UCSD-AML1 (cell line): Measurements from ENCODE around the gene ASPDH.

Source experiments
- DNase-seq: peaks from one replicate; lab custom pipeline; 2025; ENCODE audit not compliant: unreplicated experiment; lab: John Stamatoyannopoulos, UW

ASPDH gene

DNA sequence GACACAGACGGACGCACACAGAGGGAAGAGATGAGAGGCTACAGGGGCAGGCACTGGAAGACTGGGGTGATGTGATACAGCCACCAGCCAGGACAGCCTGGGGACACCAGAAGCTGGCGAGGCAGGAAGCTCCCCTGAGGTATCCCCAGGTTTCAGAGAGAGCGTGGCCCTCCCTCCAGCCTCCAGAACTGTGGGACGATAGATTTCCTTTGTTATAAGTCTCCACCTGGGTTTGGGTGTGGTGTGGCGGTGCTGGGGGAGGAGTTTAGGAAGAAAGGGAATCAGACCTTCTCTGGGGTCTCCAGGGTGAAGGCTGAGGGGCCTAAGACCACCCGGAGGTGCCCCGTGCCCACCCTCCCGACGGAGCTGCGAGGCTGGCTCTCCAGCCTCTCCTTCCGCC lies 2.7 kb upstream of the ASPDH start:
- DNase-seq, result no peak

GRCh38 chr19:50515168-50515561 lies 1.5 kb upstream of the ASPDH start:
- no peak for DNase-seq

DNA sequence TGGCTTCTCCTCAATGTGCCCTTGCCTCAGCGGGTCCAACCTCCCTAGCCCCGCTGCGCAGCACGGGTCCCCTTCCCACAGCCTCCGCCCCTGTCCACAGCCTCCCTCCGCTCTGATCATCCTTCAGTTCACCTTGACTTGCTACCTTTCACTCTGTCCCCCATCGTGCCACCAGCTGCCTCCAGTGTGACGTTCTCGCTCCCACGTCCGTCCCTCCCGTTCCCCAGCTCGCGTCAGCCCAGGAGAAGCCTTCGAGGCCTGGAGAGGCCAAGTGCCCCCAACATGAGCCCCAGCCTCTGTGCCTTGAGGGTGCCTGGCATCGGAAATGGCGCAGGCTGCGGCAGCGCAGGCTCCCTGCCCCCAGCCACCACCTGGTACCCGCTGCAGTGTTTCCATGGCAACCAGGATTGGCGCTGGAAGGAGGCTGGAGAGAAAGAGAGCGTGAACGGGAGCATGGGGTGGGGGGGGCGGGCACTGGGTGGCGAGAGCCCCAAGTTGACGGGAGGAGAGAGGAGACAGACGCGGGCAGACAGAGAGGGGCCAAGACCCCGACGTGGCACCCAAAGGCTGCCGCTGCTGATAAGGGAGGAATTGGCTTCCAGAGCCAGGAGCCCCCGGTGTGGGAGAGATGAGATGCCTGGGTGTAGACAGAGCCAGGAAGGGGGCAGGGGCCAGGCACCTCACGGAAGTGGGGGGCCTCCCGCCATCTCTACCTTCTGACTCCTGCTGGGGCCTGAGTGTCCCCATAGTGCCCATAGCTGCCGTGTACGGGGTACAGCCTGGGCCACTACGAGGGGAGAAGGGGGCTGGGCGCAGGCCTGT lies 844 bp upstream of the ASPDH start:
- no peak for DNase-seq

DNA sequence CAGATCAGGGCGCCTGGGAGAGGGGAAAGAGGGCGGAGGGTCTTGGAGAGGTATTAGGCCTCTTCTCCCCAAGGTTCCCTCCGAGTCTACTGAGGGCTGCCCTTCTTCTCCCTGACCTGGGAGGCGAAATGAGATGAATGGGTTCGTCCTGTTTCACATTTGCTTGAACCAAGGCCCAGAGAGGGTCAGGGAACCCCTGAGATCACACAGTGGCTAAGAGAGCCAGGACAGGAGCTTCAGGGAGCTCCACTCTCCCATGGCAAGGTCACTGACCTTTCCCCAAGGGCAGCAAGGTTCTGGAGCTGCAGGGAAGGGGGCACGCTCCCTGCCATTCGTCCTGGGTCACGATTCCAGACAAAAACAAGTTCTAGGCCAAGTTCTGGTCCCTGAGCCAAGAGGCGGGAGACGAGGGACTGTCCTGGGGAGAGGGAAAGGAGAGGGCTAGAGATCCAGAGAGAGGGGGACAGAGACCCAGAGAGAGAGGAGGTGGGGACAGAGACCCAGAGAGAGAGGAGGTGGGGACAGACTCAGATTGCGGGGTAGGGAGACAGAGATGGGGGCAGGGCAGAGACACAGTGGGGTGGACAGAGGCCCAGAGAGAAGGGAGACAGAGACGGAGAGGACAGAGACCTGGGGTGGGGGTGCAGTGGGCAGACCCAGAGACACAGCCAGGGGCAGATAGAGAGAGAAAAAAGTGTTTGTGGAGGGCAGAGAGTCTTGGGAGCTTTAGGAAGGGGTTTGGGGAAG lies 541 bp downstream of the ASPDH start:
- DNase-seq, result no peak

GRCh38 chr19:50512112-50512998 lies 1.4 kb downstream of the ASPDH start:
- DNase-seq, result no peak

DNA sequence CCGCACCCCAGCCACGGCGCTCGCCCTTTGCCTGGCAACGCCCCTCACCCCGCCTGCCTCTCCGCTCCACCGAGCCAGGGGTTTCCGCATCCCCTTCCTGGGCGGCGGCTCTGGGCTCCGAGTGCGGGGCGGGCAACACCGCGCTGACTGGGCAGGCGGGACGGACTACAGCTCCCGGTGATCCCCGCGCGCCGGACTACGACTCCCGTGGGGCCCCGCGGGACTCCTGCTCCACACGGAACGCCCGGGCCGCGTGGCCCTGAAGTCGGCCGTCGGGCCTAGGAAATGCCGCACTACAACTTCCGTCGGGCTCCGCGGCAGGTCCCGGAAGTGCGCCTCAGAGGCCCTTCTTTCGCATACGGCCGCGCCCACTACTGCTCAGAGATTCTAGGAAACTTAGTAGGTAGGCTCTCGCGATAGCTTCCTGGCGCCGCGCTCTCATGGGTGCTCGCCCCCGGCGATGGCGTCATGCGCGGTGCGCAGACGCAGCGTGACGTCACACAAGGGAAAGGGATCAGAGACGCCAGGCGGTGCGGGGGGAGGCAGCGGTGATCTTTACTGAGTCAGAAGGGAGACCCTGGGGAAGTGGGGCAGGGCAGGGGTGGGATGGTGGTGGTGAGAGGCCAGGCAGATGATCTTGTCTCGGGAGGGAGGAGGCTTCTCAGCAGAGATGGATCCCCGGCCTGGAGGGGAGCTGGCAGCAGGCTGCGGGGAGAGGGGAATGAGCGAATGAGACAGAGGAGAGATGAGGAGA lies 2.5 kb downstream of the ASPDH start, which contains the start of gene JOSD2:
Gene JOSD2 (minus strand): TSS at position 123 of the 754 bp plus-strand sequence. CDS start 760 bp downstream, outside the sequence.
- peak; percentile 99 for DNase-seq

DNA sequence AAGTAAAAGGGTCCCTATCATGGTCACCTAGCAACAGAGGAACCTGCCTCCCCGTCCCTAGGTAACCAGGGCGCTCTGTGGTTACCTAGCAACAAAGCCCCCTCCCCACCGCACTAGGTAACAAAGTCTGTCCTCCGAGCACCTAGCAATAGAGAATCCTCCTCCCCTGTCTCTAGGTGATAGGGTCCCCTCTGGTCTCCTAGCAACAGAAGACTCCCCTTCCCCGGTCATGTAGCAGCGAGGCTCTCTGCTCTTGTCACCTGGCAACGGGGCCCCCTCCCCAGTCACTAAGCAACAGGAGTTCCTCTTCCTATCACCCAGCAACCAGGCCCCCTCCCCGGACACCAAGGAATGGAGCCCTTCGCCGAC lies 3.0 kb downstream of the ASPDH start:
- no peak for DNase-seq

DNA sequence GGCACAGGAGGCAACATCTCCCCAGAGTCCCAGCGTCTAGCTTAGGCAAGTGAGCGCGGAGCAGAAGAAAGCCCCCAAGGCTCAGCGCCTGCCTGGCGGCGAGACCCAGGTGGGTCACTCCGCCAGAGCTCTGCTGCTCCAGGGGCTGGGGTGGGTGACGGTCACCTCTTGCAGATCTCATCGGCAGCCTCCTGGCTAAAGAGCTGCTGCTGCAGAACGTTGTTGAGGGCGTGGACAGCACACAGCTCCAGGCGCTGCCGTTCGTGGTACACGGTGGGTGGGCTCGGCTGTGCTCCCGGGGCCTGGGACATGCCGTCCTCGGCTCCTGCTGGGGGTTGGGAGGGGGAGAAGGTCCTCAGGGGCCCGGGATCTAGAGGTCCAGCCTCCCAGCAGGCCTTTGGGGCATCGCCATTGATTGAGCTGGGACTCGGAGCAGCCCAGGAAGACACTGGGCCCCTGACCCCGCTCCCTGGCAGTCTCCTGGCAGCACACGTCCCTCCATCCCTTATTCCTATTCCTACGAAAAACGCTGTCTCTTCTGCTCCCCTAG lies 3.5 kb downstream of the ASPDH start:
- no peak for DNase-seq

GRCh38 chr19:50509366-50509765 lies 4.3 kb downstream of the ASPDH start:
- no peak for DNase-seq

DNA sequence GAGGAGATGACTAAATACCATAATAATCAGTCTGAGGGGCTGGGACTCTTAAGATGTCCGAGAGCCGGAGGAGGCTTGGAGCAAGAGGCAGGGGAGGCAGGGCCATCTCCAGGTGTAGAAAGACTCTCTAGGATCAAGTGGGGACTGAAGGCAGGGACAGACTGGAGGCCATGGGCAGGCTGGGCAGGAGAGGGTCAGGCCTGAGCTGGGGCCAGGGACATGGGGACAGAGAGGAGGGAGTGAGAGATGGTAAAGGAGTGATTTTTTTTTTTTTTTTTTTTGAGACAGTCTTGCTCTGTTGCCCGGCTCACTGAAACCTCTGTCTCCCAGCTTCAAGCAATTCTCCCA lies 4.9 kb downstream of the ASPDH start:
- DNase-seq, result no peak

- no peak for DNase-seq
Observed at GRCh38 chr19:50507376-50507775, 6.3 kb downstream of the ASPDH start.

DNA sequence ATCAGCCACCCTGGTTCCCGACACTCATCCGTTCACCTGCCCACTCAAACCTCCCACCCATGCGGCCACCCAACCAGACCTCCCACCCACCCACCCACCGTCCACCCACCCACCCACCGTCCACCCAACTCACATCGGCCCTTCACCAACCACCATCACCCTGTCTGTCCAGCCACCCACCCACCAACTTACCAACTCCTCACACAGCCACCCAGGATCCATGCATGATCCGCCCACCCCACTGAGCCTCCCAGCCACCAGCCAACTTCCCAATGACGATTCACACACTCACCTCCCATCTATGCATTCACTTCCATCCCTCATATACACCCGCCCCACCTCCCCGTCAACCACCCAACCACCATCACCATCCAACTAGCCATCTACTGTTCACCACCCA lies 7.0 kb downstream of the ASPDH start:
- DNase-seq, result no peak

DNA sequence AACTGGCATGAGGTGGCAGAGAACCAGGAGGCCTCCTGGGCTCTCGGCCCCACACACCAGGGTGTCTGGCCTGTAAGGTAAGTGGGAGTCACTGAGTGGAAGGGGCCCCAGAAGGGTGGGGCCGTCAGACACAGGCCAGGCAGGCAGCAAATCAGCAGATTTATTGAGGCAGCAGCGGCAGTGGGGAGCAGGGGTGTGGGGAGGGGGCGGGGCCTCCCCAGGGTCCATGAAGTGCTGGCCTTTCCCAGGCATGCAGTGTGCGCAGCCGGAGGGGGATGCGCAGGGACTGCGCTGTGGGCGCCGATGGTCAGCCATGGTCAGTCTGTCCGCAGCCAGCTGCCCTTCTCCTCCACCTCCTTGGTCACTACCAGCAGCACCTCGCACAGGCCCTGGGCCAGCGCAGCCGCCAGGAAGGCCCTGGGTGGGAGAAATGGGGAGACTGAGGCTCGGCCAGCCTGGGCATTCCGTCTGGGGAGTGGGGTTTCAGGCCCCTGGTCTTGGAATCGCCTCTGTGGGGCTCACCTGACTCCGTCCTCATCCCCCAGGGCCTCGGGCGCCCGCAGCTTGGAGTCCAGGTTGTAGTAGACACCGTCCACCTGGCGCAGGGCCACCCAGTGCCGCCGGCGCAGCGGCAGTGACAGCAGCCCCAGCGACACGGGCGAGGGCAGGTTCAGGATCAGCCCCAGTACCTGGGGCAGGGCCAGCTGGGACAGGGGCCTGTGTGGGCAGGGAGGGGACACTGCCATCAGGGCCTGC lies 7.7 kb downstream of the ASPDH start:
- DNase-seq, result no peak

DNA sequence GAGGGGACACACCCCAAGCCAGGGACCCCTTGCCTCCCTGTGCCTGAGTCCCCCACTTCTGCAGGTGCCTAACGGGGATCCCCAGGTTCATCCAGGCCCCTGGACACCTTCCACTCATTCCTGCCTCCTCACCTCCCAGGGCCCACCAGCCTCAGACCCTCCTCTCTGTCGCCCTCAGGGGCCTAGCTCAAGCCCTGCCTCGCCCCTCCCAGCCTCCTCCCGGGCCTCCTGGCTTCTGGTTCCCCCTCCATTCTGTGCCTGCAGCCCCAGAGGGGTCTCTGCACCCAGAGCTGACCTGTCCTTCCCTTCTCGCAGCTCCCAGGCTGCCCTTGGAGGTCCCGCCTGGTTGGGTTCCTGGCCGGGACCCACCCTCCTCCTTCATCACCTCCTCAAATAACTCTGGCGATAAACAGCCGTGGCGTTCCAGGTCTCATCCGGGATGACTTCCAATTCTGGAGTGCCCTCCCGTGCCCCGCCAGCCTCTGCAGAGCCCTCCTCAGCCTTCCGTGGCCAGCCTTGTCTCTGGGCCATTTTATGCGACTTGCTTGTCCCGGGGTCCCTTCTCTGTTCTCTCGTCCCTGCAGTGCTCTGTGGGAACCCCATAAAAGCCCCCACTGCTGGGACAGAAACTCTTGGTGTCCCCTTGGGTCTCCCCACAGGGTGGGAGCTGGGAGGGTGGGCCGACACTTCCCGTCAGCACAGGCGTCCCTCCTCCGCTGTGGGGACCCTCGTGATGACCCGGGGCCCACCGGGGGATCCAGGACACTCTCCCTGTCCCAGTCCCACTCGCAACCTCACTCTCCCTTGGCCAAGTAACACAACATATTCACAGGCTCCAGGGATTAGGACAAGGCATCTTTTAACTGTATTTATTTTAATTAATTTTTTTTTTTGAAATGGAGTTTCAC lies 11.9 kb downstream of the ASPDH start:
- no peak for DNase-seq

GRCh38 chr19:50501186-50501567 lies 12.5 kb downstream of the ASPDH start:
- DNase-seq, result no peak

- DNase-seq, result no peak
Observed at GRCh38 chr19:50500753-50501151, 13.0 kb downstream of the ASPDH start.

- DNase-seq, result no peak
Observed at GRCh38 chr19:50500060-50500752, 13.5 kb downstream of the ASPDH start.
